Ecto neural progenitor cell (in vitro differentiated cells): ENCODE data around the gene PCDH19.

Experiments used
- DNase-seq: peaks from one replicate; pipeline ENCODE4 v3.0.0-alpha.2; 2018; ENCODE audit warnings: low spot score

Gene PCDH19

GRCh38 chrX:100407147-100407783 lies 2.8 kb downstream of the PCDH19 start:
- no peak for DNase-seq

DNA sequence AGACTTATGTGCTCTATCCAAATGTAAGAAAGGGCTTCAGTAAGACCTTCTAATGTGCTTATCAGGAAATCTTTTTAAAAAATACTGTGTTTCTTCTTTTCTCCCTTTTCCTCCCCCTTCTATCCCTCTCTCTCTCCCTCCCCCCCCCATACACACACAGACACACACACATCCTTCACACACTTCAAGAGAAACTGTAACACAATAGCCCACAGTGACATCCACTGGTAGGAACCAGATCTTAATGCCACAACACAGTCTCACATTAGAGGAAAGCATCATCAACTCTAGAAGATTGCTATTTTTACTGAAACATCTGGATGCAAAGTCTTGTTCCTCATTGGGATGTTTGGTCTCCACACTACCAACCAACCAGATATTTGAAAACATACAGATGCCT lies 4.6 kb downstream of the PCDH19 start:
- no peak for DNase-seq

- no peak for DNase-seq
These were observed 5.2 kb downstream of the PCDH19 start for GRCh38 chrX:100404851-100405250.

DNA sequence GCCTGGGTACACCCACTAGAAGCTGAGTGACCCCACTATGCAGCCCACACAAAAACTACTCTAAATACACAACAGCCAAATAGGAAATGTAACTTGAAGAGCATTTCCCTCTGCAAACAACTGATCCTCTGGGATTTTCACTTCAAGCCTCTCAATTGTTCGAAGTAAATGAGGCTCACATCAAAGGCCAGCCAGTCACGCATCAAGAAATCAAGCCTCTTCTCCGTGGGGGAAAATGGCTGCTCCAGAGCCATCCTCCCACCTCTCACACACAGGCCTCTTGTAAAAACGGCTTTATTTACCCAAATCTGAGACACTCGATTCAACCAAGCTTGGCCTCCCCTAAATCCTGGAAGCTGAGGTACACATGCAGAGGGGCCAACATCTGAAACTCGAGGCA lies 14.3 kb downstream of the PCDH19 start:
- DNase-seq = no peak

- no peak for DNase-seq
These were observed 28.5 kb downstream of the PCDH19 start for GRCh38 chrX:100381619-100382018.

DNA sequence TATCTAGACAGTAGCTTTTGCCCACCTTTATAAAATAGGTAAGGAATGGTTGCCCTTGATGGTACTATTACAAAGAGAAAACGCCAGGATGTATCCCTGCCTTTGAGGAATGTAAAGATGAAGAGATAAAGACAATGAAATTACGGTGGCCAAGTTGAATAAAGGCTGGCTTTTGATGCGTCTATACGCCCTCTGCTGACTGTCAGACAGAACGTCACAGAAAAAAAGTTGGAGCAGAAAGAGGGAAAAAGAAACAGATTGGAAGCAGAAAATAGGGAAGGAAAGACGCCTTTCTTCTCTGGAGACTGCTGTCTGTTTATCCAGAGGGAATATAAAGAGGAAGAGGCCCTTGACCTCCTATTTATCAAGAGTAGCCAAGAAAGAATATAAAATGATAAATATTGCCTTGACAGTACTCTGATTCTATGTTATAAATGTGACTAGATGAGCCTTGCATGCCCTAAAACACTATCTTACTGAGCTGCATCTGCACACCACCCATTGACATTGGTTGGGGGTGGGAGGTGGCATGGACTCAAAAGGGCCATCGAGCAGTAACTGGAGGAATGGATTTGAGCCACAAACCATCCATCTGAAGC lies 30.6 kb downstream of the PCDH19 start:
- no peak for DNase-seq

GRCh38 chrX:100377826-100378225 lies 32.2 kb downstream of the PCDH19 start:
- no peak for DNase-seq

DNA sequence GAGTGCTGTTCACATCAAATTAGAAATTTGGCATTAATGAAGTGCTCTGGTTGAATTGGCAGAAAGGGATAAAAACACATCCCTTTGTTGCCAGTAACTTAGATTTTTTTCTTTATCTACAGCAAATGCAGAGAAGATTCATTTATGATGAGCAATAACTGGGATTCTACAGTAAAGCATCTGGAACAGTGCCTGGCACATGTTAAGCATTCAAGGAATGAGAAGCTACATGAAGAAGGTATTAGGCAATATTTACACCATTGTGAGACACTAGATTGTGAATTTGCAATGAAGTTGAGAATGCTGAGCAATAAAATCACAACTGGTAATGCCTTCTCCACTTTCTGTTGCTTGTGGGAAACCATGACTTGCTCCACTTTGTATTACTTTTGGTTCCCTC lies 33.5 kb downstream of the PCDH19 start:
- no peak for DNase-seq

- no peak for DNase-seq
These were observed 36.4 kb downstream of the PCDH19 start for GRCh38 chrX:100373673-100374072.

GRCh38 chrX:100368167-100368566 lies 41.9 kb downstream of the PCDH19 start:
- no peak for DNase-seq

DNA sequence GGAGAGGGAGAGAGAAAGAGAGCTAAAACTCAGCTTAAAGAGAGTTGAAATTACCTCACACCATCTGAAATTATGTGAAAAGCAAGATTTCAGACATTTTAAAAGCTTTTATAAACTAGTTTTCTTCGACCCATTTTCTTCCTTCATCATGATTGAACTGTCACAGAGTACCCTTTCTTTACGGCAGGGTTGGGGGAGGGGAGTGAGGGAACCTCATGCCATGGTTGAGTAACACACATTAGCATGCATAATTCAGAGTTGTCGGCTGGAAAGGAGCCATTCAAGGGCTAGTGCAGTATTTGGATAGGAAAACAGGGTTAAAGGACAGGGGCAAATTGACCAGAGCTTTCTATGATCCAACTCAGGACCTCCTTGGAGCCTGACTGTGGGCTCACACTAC lies 46.2 kb downstream of the PCDH19 start:
- no peak for DNase-seq

DNA sequence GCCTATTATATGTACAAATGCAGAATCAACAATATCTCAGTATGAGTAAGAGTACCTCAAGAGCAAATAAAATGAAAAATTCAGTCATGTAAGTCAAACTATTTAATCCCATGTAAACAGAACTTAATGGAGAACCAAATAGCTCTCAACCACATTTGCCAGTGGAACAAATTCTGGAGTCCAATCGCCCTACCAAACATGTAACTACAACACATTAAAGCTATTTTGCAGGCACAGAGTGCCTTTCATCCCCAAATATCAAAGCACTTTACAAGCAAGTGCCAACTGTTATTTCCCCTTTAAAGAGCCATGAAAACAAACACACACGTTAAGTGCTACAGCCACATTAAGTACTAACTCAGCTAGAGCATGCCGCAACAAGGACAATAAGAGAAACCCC lies 51.3 kb downstream of the PCDH19 start:
- no peak for DNase-seq

GRCh38 chrX:100356351-100356896 lies 53.6 kb downstream of the PCDH19 start:
- no peak for DNase-seq

GRCh38 chrX:100355680-100356079 lies 54.4 kb downstream of the PCDH19 start:
- DNase-seq = no peak

- no peak for DNase-seq
These were observed 56.7 kb downstream of the PCDH19 start for GRCh38 chrX:100353326-100353725.

DNA sequence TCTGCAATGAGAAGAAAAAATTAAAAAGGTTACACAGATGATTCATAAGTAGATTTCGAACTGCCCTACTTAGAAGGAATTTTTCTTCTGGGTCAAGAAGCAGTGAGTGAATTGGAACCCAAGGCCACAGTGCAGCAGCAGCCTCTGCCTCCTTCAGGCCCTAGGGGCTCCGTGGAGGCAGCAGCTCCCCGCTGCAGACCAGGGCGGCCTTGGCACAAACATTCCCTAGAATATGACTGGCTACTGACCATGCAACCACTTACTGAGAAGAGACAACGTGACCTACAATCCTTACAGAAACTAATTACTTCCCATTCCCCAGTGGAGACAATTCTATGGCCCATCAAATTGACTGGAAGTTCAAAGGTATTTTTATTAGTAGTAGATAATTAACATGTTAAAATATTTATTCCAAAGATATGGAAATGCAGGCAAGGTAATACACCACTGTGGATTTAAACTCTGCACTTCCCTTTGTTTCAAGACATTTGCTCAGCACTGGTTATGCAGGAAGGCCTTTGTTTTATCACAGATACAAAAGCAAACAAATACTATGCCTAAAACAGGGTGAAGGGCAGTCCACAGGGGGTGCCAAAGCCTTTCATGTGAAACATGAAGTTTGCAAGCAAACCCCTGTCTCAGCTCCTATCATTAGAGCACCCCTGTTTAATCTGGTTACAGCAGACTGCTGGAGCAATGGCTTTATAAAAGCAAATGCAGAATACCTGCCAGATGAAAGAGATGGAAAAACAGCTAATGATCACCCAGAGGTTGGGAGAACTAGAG lies 59.2 kb downstream of the PCDH19 start:
- DNase-seq = no peak

DNA sequence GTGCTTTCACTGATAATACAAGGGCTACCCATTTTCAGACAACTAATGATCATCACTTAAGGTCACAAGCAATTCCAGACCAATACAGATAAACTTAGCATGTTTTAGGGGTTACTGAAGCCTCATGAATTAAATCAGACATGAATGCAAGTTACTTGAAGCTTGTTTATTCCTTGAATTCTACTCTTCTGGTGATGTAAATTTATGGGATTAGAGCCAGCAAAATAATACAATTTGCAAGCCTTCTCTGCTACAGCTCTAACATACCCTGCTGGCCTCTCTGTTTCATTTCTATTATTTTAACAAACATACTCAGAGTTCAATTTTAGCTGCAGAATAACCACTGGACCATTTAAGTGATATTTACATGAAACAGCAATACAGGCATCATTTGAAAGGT lies 60.7 kb downstream of the PCDH19 start:
- DNase-seq = no peak

DNA sequence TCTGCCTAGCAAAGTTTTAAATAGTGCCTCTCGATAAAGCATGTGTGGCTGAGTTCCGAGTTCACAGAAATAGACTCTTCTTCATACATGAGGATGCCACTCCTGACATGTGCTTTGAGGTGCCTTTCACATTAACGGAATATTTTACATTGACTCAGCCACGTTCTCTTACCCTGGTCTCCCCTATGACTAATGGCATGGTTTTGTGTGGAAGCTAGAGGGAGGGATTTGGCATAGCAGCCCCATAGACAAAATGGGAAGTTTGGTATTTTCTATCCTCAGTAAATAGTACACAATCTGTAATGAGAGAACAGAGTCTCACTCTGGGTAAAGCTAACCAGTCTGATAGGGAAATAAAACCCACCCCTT lies 68.9 kb downstream of the PCDH19 start:
- DNase-seq = no peak

- no peak for DNase-seq
These were observed 69.5 kb downstream of the PCDH19 start for GRCh38 chrX:100340491-100341141.

GRCh38 chrX:100328351-100328750 lies 81.7 kb downstream of the PCDH19 start:
- DNase-seq = no peak

- no peak for DNase-seq
These were observed 90.4 kb downstream of the PCDH19 start for GRCh38 chrX:100319716-100320115.

- no peak for DNase-seq
These were observed 93.1 kb downstream of the PCDH19 start for GRCh38 chrX:100316987-100317386.

DNA sequence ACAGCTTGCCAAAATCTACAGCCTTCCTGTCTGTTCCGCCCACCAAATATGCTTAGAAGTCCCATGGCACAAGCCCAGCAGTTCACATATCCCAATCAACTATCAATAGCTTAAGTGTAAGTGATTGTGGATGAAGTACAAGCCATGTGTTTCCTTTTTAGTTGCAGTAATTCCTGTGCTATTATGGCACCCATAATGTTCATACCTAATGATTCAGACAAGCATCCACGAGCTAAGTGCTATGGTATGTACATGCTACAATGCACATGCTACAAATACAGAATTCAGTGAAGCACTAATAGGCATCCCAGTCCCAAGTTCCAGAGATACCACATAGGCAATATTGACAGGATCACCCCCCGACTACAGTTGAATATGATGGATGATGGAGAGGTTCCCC lies 94.5 kb downstream of the PCDH19 start:
- no peak for DNase-seq
